Measurements from ENCODE around the gene MON1A. TPM values are rescaled to one million over a fixed set of nuclear protein-coding genes. Genes with fewer than 3 reads are reported as not detected.

Gene MON1A
- total RNA-seq, 2 donors from 2014 or later = 7.8 to 12.0 TPM

GRCh38 chr3:49896345-49896744, 33.3 kb downstream of the MON1A start:
- intact Hi-C loops (cut with DNase I) = no loop called here
- H3K27me3 ChIP-seq (replicated peaks; ENCODE audit: insufficient read depth) = no peaks in the 10 kb centered on the region
- WGBS = 77% methylated on average over 5 of the region's 5 CpGs

GRCh38 chr3:49895791-49896190, 33.8 kb downstream of the MON1A start:
- DNase-seq (ENCODE audit: low spot score) = no peak
- Histone ChIP-seq H3K27me3 (replicated peaks; ENCODE audit: insufficient read depth) (no peaks in the 10 kb centered on the region), H3K36me3 (no peaks in the 10 kb centered on the region), H3K4me1 (replicated peaks) (peaks cover under 1% of the 10 kb centered on the region), H3K4me3 (no peak overlapping the region), H3K9me3 (no peaks in the 10 kb centered on the region), H3K27ac (no peak overlapping the region)
- TF ChIP-seq POLR2A (IDR thresholded peaks at IDR 0.05) (no peak), CTCF (IDR thresholded peaks at IDR 0.05) (no peak), POLR2AphosphoS5 (IDR thresholded peaks at IDR 0.05) (no peak)
- intact Hi-C loops (cut with DNase I) = no loop called here
- 94% methylated on average over 9 of the region's 9 CpGs for WGBS

More at GRCh38 chr3:49896345-49896744, 33.3 kb downstream of the MON1A start:
- no peaks in the 10 kb centered on the region for H3K9me3 ChIP-seq
- H3K4me3 ChIP-seq = no peak overlapping the region
- H3K27ac ChIP-seq = no peak overlapping the region
- H3K4me1 ChIP-seq (replicated peaks) = peaks cover 4% of the 10 kb centered on the region
- no peak for DNase-seq (ENCODE audit: low spot score)
- no peaks in the 10 kb centered on the region for H3K36me3 ChIP-seq
- TF ChIP-seq POLR2AphosphoS5 (IDR thresholded peaks at IDR 0.05) = no peak
- no peak for TF ChIP-seq POLR2A (IDR thresholded peaks at IDR 0.05)
- no peak for TF ChIP-seq CTCF (IDR thresholded peaks at IDR 0.05)

GRCh38 chr3:49889296-49889695, 40.3 kb downstream of the MON1A start:
- Histone ChIP-seq H3K27ac (no peak overlapping the region), H3K4me1 (replicated peaks) (no peaks in the 10 kb centered on the region), H3K27me3 (replicated peaks; ENCODE audit: insufficient read depth) (no peaks in the 10 kb centered on the region), H3K36me3 (no peaks in the 10 kb centered on the region), H3K9me3 (no peaks in the 10 kb centered on the region), H3K4me3 (no peak overlapping the region)
- WGBS = 73% methylated on average over 10 of the region's 10 CpGs
- intact Hi-C loops (cut with DNase I) = no loop called here
- no peak for DNase-seq (ENCODE audit: low spot score)
- TF ChIP-seq POLR2A (IDR thresholded peaks at IDR 0.05) (no peak), CTCF (IDR thresholded peaks at IDR 0.05) (no peak), POLR2AphosphoS5 (IDR thresholded peaks at IDR 0.05) (no peak)

- no peak for TF ChIP-seq CTCF (IDR thresholded peaks at IDR 0.05)
- no peak for TF ChIP-seq POLR2A (IDR thresholded peaks at IDR 0.05)
- H3K9me3 ChIP-seq = no peaks in the 10 kb centered on the region
- H3K36me3 ChIP-seq = no peaks in the 10 kb centered on the region
- H3K4me3 ChIP-seq = no peak overlapping the region
- no peaks in the 10 kb centered on the region for H3K27me3 ChIP-seq (replicated peaks; ENCODE audit: insufficient read depth)
- H3K4me1 ChIP-seq (replicated peaks) = no peaks in the 10 kb centered on the region
- intact Hi-C loops (cut with DNase I) = no loop called here
- no peak for DNase-seq (ENCODE audit: low spot score)
- H3K27ac ChIP-seq = no peak overlapping the region
Observed at GRCh38 chr3:49886922-49887265, 42.7 kb downstream of the MON1A start.

GRCh38 chr3:49883998-49884397, 45.6 kb downstream of the MON1A start:
- no peak overlapping the region for H3K4me3 ChIP-seq

More at GRCh38 chr3:49883998-49884397, 45.6 kb downstream of the MON1A start:
- H3K9me3 ChIP-seq = no peaks in the 10 kb centered on the region
- no peaks in the 10 kb centered on the region for H3K36me3 ChIP-seq
- H3K4me1 ChIP-seq (replicated peaks) = no peaks in the 10 kb centered on the region
- WGBS = 89% methylated on average over 4 of the region's 4 CpGs
- intact Hi-C loops (cut with DNase I) = no loop called here
- DNase-seq (ENCODE audit: low spot score) = no peak
- TF ChIP-seq POLR2A (IDR thresholded peaks at IDR 0.05) (no peak), POLR2AphosphoS5 (IDR thresholded peaks at IDR 0.05) (no peak), CTCF (IDR thresholded peaks at IDR 0.05) (no peak)
- H3K27ac ChIP-seq = no peak overlapping the region
- H3K27me3 ChIP-seq (replicated peaks; ENCODE audit: insufficient read depth) = no peaks in the 10 kb centered on the region
